ENCODE data around the gene PCDH17. TPM values are rescaled to one million over a fixed set of nuclear protein-coding genes. Genes with fewer than 3 reads are reported as not detected.

Gene PCDH17
- total and polyA plus RNA-seq, 2 of the 4 experiments (the other 2 are of a cell fraction) = under 0.01 TPM; not detected in 1

GRCh38 chr13:57726981-57727380 is 95.4 kb downstream of the PCDH17 start:
- H3K36me3 ChIP-seq (ENCODE audit: control insufficient read depth, insufficient read depth, low read length) = no peaks in the 10 kb centered on the region
- no peak overlapping the region for H2BK120ac ChIP-seq (ENCODE audit: low read depth, low read length)
- H3K18ac ChIP-seq (ENCODE audit: low read depth, low read length) = no peak overlapping the region
- no peak for DNase-seq
- H2BK5ac ChIP-seq (ENCODE audit: low read depth, low read length, poor library complexity, severe bottlenecking) = no peak overlapping the region
- no peak overlapping the region for H3K14ac ChIP-seq (replicated peaks; ENCODE audit: low read depth, low read length)
- dilution Hi-C loops (cut with HindIII; ENCODE audit: low sequenced_read_pairs, unreplicated experiment) (no loop called here), intact Hi-C loops (cut with micrococcal nuclease) (no loop called here), in situ Hi-C loops (cut with MboI; ENCODE audit: low sequenced_read_pairs) (no loop called here)
- ChIA-PET POLR2A (ENCODE audit: unreplicated experiment) (no interaction called here), CTCF (no interaction called here)
- no peak overlapping the region for H3K56ac ChIP-seq (ENCODE audit: extremely low read depth, insufficient read depth, low read length)
- H3K23ac ChIP-seq (ENCODE audit: low read depth, low read length) = no peak overlapping the region
- no peaks in the 10 kb centered on the region for H4K20me1 ChIP-seq (ENCODE audit: insufficient read depth, low read length)
- no peak overlapping the region for H3K4ac ChIP-seq (ENCODE audit: low read depth, low read length)
- no peak for TF ChIP-seq MAZ (IDR thresholded peaks at IDR 0.05; ENCODE audit: borderline replicate concordance, low read depth, low read length)
- TF ChIP-seq CHD1 (IDR thresholded peaks at IDR 0.05; ENCODE audit: low read depth, low read length) = no peak
- no peak for TF ChIP-seq POLR2A (IDR thresholded peaks at IDR 0.05; ENCODE audit: low read depth, low read length)
- TF ChIP-seq ELK1 (IDR thresholded peaks at IDR 0.05; ENCODE audit: borderline replicate concordance, low read depth, low read length) = no peak
- TF ChIP-seq RFX5 (IDR thresholded peaks at IDR 0.05; ENCODE audit: low read depth, low read length) = no peak
- TF ChIP-seq CTCF (conservative IDR thresholded peaks at IDR 0.05; ENCODE audit: low read depth, low read length) = no peak
- TF ChIP-seq RAD21 (IDR thresholded peaks at IDR 0.05; ENCODE audit: low read length) = no peak
- no peak for TF ChIP-seq MXI1 (IDR thresholded peaks at IDR 0.05; ENCODE audit: borderline replicate concordance, low read depth, low read length)
- no peak for TF ChIP-seq BHLHE40 (IDR thresholded peaks at IDR 0.05; ENCODE audit: low read depth, low read length)
- no peak for TF ChIP-seq RCOR1 (IDR thresholded peaks at IDR 0.05; ENCODE audit: insufficient replicate concordance, low read length)
- no peak overlapping the region for H3K4me3 ChIP-seq (ENCODE audit: insufficient read depth, low read depth, low read length)
- H2AFZ ChIP-seq (replicated peaks; ENCODE audit: low read length, poor library complexity) = no peak overlapping the region
- BruUV-seq (replicated peaks) = no TSS peak
- no peak overlapping the region for H2BK15ac ChIP-seq (ENCODE audit: low read depth, low read length)
- no peak overlapping the region for H2AK5ac ChIP-seq (ENCODE audit: low read depth, low read length)
- no peaks in the 10 kb centered on the region for H3K9me1 ChIP-seq (ENCODE audit: insufficient read depth, low read length)
- no peak overlapping the region for H4K91ac ChIP-seq (ENCODE audit: insufficient read depth, low read depth, low read length)
- ATAC-seq (ENCODE audit: low read depth) = no peak
- H3K4me2 ChIP-seq (ENCODE audit: low read depth, low read length) = no peak overlapping the region
- H3K4me1 ChIP-seq (ENCODE audit: control insufficient read depth, insufficient read depth, low read length) = no peaks in the 10 kb centered on the region
- H3K9me3 ChIP-seq (ENCODE audit: control insufficient read depth, insufficient read depth, low read length) = 0 out of 2 replicates have a peak, but pooled peaks cover 3% of the 10 kb centered on the region
- H4K5ac ChIP-seq (ENCODE audit: low read depth, low read length) = no peak overlapping the region
- H2AK9ac ChIP-seq (replicated peaks; ENCODE audit: low read depth, low read length, poor library complexity) = no peak overlapping the region
- no peaks in the 10 kb centered on the region for H3K27me3 ChIP-seq (ENCODE audit: control insufficient read depth, insufficient read depth, low read length)
- no peak overlapping the region for H3K27ac ChIP-seq (ENCODE audit: insufficient read depth, low read length)
- H4K8ac ChIP-seq (ENCODE audit: low read depth in 2 of 2, low read length in 2 of 2) = no peak overlapping the region
- no peak overlapping the region for H2BK20ac ChIP-seq (ENCODE audit: low read depth, low read length)
- H3K79me1 ChIP-seq (ENCODE audit: low read depth in 1 of 2, low read length in 2 of 2) = no peaks in the 10 kb centered on the region
- H3K9ac ChIP-seq (ENCODE audit: low read depth, low read length) = no peak overlapping the region
- WGBS, 2 experiments (ENCODE audit: extremely low coverage in 2 of 2, insufficient read length in 1 of 2) = no CpG with 5 or more reads among the region's 1 CpG
